HG02759 (cell line): ENCODE results near the gene LAIR1.
"Not testable (repeated sequence)": the region's sequence is repeated elsewhere in the genome, so short reads cannot be mapped to it uniquely, and the experiment has no call there.

Experiments
- ATAC-seq: cut with Tn5 transposase; IDR thresholded peaks from one replicate; pipeline ENCODE4 v1.9.1; 2021; ENCODE audit warnings: mild to moderate bottlenecking, moderate library complexity; ENCODE audit not compliant: unreplicated experiment

Gene LAIR1

DNA sequence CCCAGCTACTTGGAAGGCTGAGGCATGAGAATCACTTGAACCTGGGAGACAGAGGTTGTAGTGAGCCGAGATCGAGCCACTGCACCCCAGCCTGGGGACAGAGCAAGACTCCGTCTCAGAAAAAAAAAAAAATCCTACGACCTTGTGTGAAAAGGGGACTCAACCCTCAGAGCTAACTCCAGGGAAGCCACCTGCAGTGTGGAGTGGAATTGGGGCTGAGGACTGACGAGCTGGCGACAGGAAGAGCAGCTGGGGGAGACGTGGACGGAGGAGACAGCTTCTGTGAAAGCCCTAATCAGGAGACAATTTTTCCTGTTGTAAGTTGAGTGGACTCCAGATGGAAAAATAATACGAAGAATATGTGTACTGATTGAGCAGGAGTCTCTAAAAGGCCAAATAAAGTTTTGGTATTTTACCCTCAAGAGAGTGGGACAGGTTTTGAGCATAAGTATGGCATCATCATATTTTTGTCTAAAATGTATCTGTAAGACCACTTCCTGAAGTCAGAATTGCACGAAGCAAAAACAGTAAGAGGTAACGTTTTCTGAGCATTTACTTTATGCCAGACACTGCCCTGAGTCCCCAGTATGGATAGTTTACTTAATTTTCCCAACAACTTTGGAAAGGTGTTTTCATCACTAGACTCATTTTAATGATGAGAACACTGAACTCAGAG lies 12.0 kb upstream of the LAIR1 start:
- no peak for ATAC-seq

DNA sequence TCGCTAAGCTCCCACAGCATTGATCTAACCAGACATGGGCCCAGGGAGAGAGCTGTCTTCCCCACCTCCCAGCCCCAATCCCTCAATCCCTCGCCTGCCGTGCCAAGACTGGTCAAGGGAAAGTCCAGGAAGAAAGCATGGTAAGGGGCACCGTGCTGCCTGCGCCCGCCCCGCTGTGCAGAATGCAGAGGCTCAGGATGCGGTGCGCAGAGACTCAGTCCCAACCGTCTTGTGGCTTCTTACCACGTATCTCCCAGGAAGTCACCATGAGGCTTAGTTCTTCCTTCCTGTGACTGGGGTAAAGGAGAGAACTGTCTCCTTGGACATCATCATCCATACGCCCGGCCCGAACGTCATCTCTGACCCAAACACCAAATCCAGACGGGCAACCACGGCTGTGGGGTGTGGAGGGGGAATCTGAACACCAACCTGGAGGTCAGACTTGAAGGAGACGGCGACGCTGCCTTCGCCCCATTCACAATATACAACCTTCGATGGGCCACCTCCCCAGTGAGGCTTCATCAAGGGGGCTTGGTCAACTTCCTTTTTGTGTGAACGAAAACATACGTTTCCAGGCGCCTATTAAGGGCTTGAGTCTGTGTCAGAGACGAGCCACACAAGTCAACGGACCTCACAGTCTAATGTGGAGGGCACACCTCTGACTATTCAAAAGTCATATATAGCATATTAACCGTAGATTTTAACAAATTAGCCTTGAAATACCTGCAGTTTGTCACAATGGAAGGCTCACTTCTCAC lies 10.6 kb upstream of the LAIR1 start:
- ATAC-seq: not testable (repeated sequence)

DNA sequence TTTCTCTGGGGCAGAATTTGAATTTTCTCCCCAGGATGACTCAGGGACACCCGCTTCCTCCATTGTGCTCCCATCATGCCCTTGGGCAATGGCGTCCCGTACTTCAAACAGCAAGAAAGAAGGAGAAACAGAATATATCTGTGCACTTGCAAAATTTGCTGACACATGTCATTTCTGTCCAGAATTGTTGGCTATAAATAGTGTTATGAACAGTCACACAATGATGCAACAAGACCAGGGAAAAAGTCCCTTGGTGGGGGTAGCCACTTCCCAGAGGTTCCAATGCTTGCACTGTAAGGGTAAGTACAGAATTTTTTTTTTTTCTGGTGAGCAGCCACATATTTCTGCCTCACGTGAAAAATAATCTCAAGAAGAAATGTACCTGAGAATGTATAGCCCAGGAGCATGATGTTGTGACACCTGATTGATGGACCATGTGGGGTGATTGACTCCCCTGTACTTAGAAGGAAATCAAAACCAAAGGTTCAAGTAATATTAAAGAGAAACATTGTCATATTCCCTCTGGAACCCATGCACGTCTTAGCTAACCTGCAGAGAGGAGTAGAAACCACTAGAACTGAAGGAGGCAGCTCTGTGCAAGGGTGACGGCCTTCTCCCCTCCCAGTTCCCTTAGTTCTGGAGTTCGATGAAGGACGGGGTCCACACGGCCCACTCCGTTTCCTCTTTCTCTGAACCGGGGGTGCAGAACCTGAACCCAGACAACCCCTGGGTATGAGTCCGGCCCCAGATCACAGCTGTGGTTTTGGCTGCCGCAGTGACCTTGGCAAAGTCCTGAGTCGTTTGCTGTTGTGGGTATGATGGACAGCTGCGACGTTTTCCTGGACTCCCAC lies 9.3 kb upstream of the LAIR1 start:
- ATAC-seq: no peak

DNA sequence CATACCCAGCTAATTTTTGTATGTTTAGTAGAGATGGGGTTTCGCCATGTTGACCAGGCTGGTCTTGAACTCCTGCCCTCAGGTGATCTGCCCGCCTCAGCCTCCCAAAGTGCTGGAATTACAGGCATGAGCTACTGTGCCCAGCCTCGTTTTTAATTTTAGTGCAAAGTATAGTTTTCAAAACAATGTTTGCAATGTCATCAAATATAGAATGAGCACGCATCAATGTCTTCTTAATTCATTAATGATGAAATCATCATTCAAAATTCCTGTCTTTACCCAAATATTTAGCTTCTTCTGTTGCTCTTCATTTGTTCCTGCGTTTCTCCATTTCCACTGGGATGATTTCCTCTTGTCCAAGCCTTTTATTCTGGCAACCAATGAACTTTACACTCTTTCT lies 6.7 kb upstream of the LAIR1 start:
- ATAC-seq: not testable (repeated sequence)

DNA sequence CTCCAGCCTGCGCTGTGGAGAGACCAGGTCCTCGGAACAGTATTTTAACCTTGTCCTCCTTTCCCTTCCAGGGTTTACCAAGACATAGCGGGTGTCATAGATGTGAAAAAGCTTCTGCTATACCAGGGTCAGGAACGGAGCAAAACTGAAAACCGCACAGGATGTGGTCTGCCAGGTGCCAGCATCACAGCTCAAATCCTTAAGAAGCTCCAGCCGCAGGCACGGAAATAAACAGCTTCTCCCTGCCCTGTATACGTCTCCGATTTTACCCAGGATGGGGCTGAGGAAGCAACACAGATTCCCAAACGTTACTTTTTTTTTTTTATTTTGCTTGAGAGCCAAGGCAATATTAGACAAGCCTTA lies 5.7 kb upstream of the LAIR1 start:
- ATAC-seq: not testable (repeated sequence)

DNA sequence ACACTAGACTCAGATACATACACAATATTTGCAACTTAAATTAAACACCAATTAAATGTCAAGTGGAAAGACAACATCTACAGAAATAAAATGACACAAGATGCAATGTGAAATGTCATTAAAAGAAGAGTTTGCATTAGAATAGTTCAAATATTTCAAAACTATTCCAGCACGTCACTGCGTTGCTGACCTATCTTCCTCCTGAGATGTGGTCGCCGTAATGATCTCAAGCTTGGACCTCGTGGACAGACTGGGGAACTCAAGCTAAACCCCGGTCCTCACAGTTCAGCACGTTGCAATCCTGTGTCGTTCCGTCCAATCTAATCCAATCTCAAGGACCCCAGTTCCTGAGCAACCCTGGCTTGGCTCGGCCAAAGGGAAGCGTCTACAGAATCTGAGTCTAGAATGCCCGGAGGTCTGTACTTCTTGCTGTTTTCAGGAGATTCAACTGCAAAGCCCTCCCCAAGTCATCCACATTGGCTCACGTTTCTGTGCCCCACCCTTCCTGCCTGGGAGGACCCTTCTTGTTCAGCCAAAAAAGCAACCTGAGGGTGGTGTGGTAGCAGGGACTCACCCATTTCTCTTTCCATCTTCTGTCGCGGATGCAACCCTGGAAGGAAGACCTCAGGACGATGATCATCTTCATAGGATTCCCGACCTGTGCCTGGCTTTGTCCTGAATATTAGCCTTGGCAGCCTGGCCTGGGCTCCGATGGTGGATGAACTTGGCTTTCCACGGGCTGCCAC lies 5.1 kb upstream of the LAIR1 start:
- ATAC-seq: not testable (repeated sequence)

DNA sequence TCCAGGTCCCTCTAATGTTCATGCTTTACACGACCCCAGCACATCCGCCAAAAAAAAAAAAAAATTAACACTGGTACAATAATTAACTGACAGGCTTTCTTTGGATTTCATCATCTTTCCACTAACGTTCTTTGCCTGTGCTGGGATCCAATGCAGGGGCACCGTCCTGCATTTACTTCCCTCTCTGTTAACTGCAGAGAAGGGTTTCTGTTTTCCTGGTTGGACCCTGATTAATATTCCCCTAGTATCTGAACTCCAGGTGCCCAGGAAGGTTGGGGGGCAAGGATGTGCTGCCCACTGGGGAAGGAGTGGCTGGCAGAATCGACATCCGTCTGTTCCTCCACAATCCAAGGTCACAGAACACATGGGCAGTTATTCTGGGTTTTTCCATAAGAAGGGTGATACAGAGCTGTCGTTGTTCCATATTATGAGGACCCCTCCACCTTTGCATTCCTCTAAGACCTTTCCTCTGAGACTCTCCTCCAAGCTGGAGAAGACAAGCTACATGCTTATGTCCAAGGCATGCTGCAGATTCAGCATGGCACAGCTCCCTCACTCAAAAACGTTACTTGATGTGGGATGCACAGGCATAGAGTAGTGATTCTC lies 4.5 kb upstream of the LAIR1 start:
- no peak for ATAC-seq

DNA sequence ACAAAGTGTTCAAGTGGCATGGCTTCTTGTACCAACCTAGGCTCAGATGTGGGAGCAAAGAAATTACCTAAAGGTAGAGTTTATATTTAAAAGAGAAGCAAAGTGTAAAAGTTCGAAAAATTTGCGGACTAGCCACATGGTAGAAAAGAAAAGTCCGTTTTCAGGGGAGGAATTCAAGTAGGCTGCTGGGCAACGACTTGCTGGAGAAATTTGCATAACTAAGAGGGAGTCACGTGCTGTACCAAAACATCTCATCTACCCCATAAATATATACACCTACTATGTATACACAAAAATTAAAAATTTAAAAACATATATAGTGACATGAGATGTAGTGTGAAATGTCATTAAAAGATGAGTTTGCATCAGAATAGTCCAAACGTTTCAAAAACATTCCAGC lies 2.1 kb upstream of the LAIR1 start:
- ATAC-seq: no peak

DNA sequence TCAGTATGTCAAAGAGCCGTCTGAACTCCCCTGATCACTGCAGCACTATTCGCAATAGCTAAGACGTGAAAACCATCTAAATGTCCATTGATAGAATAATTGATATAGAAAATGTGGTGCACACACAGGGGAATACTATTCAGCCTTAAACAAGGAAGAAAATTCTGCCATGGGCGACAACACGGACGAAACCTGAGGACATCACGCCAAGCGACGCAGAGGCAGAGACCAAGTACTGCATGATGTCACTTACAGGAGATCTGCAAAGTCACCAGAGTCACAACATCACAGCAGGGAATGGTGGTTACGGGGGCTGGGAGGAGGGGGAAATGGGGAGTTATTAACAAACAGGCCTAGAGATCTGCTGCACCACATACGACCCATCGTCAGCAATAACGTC lies 1.1 kb upstream of the LAIR1 start:
- not testable (repeated sequence) for ATAC-seq

DNA sequence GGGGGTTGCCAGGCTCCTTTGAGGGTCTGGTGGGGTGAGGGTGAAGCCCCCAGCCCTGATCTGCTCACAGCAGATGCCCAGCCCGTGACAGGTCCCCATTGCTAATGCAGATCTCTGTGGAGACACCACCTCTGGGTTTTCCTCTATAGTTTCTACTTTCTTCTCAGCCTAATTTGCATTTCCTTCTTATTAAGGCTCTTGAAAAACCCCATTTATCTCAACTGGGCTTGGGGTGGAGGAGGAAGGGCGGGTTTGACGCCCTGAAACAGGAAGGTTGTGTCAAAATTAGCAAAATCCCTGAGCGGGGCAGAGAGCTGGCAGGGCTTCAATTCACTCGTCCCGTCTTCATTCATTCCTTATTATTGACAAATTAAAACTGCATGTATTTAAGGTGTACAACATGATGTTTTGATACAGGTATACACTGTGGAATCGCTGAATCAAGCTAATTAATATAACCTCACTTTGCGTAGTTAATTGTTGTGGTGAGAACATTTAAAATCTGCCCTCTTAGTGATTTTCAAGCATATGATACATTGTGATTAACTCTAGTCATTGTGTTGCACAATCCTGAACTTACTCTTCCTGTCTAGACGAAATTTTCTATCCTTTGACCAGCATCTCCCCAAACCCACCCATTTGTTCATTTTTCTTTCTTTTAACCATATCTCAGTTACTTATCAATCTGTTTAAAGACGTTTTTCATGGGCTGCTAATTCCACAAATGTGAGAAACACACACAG lies 2.9 kb downstream of the LAIR1 start:
- ATAC-seq: not testable (repeated sequence)

DNA sequence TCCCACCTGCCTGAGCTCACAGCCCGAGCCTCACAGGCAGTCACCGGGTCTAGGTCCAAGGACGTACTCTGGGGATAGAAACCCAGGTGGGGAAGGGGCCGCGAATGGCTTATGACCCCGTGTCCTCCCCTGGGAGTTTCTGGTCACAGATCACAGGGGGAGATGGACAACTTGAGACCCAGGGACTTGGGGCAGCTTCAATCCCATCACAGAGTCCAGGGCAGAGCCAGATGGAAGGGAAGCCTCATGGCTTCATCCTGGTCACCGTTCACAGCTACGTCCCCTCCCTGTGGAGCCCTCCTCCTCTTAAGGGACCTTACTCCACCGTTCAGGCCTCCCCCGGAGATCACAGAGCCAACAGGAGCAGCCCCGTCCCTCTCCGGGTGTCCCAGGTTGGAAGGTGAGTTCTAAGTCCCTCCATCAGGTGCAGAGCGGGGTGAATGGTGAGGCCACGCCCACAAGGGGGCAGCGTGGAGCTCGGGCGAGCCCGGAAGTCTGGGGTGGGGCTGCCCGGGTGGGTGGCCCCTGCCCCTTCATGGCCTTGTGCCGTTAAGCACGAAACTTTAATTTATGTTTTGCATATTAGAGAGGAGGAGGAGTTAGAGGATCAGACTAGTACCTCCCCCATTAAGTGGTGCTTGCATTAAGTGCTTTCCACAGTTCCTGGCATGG lies 5.4 kb downstream of the LAIR1 start:
- not testable (repeated sequence) for ATAC-seq

DNA sequence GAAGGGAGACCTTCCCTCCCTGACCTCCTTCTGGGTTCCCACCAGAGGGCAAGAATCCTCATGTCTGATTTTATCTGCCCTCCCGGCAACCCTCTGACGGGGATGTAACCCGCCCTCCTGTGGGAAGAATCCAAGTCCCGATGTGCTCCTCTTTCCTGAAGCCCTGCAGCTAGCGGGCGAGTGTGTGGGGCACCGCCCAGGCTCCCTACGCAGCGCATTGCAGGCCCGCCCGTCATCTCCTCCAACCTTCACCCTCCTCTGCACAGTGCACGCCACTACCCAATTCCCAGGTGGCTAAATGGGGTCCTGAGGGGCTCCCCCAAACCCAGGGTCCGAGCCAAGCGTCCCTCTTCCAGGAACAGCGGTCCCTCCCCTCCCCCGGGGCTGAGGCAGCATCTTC lies 7.3 kb downstream of the LAIR1 start:
- ATAC-seq: no peak

DNA sequence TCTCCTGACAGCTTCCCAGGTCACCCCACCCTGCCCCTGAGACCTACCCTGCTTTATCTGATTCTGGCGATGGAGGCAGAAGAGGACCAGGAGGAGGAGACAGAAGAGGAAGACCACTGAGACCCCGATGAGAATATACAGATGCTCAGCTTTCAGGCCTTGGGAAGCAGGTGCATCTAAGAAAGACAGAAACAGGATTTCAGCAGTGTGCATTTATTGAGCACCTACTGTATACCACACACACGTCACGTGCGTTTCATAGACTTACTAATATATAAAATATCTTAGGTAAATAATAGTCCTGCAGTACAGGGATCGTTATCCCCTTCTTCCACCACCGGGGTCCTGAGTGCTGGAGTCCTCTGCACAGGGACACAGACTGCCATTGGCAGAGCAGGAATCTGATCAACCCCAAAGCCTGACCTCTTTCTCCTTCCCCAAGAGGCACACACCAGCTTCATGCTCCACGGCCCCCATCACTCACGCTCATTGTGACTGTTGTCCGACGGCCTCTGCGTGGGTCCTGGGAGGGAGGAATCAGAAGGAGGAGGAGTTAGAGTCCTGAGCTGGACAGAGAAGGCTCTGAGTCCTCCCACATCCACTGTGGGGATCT lies 8.2 kb downstream of the LAIR1 start:
- ATAC-seq: no peak

DNA sequence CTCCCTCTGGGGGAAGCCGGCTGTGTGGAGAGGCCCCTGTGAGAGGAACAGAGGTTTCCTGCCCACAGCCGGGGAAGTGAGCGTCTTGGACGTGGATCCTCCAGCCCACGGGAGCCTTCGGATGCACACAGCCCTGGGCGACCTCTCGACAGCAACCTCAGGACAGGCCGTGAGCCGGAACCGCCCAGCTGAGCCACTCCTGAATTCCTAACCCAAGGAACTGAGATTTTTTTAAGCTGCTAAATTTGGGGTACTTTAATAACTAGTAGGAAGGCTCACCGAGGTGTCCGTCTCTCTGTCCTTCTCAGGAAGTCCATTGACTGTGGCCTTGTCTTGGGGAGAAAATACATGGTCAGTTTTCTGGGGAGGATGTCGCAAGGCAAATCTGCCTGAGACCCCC lies 9.1 kb downstream of the LAIR1 start:
- no peak for ATAC-seq

DNA sequence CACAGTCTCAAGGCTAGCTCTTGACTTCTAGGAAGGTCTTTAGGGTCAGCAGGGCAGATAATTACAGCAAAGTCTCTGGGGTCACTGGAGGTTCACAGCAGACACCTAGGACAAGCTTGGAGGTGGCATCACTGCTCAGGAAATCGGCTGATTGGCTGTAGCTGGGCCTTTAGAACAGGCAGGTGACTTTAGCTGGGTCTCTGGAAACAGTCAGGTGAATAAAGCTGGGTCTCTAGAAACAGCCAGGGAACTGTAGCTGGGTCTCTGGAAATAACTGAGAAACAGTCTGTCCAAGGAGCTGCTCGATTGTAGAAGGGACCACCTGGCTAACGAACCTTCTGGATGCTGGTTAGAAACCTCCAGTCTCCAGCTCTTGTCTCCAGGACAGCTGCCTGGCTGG lies 10.0 kb downstream of the LAIR1 start:
- no peak for ATAC-seq

DNA sequence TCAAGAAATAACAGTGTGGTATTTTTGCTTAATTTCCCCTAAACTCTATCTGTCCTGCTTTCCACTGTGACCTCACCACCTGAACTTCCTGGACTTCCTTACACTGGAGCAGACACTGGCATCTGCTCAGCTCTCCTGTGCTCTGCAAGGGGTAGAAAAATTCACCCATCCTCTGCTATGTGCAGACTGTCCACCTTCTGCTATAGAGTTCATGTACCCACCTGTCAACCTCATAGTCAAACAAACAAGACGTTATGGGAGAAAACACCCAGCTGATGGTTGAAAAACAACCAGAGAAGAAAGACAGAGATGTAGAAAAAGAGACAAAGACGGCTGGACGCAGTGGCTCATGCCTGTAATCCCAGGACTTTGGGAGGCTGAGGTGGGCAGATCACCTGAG lies 12.2 kb downstream of the LAIR1 start:
- ATAC-seq: no peak

DNA sequence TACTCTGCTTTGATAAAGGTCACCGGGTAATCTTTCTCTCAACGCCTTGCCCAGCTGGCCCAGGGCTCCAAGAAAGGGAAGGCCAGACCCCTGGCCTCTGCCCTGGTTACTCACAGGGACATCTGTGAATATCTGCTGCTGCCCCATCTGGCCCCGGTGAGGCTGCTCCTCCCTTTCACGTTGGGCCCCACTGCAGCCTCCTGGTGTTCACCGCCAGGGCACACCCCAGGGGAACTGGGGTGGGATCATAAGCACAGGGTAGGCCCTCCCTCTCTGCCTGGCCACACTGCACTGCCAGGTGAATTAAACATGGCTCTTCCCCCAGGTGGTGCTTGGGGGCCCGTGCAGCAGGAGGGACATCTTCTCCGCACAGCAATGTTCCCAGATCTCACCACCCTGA lies 12.7 kb downstream of the LAIR1 start:
- ATAC-seq: no peak

DNA sequence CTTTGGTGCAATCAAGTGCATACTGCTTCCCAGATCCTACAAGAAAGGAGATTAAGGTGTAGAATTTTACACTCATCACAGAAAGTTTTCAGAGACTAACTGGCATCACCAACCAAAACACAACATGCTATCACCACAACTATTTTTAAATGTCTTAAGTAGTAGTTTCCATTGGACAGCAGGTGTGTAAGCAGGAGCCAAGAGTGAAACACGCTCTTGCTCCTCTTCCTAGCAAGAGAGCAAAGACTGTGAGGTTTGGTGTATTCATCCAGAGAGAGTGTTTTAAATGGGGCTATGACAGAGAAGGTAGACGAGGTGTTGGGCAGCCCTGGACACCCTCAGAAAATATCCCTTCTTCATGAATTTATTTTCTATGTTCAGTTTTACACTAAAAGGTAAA lies 13.3 kb downstream of the LAIR1 start:
- ATAC-seq: no peak

DNA sequence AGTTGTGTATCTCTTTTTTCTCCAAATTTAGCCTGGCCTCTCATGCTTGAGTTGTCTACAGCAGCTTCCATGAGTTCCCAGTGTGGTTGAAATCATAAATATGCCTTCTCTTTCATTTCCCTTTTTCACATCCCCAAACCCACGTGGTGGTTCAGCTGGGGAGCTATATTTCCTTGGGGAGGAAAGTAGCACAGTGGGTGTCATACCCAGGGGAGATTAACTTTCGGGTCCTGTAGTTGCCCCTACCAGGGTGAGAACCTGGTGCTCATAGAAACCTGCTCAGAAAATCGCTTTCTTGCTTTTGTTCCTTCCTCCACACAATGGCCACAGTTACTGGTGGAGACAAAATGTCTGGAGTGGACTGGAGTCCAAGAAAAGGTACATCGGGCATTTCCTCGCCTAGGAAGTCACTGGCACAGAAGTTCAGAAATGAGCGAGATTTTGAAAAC lies 18.8 kb downstream of the LAIR1 start:
- no peak for ATAC-seq
